Anterior cingulate cortex (tissue), 58 donors: ENCODE data around the gene CASP3.
"Not testable (repeated sequence)": the region's sequence is repeated elsewhere in the genome, so short reads cannot be mapped to it uniquely, and the experiment has no call there.

ENCODE experiments used
- DNase-seq, 58 donors: peaks; one replicate each; lab custom pipeline; 2025; lab: John Stamatoyannopoulos, UW

CASP3 gene

DNA sequence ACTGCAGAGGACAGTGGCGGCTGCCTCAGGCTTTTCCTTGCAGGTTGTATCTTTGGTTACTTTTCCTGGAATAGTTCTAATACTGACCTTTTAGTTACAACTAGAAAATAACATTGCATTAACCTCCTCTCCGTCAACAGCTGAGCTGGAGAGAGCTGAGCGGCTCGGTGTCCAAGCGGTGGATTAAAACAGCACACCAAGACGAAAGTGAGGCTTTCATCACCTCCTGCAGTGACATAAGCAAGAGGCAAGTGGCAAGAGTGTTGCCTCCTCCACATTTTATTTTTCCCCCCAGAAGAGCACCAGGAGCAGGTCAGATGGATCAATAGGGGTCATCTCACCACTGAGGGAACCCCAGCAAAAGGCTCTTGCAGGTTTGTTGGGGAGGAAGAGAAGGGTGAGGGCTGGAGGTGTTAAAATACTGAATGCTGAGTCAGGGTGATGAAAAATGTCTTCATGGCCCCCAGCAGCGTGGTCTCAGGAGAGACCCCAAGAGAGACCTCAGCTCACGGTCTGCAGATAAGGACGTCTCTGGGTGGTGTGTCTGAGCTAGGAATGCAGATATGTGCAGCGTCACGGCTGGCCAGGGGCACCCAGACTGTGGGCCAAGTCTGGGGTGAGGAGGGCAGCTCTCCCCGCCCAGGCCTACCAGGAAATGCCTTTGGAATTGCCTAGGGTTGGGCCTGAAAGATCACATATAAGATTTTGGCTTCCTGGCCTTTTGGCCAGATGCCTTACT is 50.3 kb downstream of the CASP3 start:
- DNase-seq, result no peak

DNA sequence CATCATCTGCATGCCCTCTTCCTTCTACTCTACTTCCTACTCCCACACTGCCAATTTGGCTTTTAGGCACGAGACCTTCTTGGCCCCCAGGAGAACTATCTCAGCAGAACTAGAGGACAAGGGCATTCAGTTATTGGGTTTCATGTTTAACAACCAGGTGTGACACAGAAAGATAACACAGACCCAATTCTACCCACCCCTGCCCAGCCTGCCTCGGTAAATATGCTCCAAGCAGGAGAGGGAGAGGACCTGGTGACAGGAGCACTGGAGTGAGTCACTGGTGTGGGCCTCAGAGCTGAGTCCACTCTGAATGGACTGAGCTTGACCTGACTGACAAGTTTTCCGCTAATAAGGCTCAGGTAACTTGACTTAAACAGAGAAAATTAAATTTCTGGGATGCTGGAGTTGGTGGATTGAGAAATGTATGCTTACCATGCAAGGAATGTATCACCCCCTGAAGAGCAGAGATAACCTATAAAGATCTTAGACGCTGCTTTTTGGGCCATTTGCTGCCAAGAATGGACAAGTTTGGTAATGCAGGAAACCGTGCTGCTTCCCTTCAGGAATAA is 52.5 kb downstream of the CASP3 start:
- no peak for DNase-seq

DNA sequence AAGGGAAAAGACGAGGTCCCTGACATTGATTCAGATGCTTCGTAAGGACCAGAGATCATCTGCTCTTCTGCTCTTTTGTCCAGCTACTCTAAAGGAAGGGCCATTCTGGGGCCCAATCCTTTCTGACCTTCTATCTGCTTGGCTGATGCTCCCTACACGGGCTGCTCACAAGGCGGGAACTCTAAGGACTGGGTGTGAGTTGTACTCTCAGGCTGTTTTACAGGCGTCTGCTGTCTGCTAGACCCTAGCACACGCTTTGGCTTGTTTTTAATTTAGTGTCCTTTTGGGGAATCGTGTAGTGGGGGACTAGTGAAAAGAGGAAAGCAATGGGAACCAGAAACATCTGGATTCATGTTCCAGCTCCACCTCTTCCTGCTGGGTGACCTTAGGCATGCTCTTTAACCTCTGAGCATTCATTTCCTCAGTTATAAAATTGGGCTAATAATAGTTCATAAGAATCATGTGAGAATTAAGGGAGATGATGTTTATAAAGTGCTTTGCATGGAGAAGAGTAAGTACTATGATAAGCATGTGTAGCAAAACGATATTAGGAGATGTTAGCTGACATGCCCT is 53.1 kb downstream of the CASP3 start:
- DNase-seq, result no peak

DNA sequence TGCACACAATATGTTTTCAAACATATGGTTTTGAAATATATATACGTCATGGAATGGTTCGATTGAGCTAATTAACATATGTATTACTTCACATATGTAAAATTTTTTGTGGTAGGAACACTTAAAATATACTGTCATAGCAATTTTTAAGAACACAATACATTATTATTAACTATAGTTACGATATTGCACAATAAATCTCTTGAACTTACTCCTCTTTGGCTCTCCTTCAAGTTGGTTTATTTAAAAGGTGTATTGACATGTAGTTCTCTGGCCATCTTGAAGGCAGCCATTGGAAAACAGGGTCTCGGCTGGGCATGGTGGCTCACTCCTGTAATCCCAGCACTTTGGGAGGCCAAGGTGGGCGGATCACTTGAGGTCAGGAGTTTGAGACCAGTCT is 53.8 kb downstream of the CASP3 start:
- DNase-seq, result no peak

DNA sequence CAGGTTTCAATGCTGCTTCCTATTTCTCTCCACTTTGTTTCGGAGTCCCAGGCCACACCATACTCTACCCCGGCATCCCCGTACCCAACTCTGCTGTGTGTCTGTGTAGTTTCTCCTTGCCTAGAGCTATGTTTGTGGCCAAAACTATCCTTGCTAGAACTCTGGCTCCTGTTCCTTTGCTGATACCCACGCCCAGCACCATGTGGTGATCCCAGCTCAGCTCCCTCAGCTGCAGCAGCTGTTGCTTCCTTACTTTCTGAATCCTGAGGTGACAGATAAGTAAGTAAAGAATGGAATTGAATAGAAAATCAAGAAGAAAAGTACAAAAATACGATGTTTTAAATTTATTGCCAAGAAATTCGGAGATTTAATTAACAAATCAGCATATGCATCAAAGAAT is 55.8 kb downstream of the CASP3 start:
- DNase-seq, result no peak

DNA sequence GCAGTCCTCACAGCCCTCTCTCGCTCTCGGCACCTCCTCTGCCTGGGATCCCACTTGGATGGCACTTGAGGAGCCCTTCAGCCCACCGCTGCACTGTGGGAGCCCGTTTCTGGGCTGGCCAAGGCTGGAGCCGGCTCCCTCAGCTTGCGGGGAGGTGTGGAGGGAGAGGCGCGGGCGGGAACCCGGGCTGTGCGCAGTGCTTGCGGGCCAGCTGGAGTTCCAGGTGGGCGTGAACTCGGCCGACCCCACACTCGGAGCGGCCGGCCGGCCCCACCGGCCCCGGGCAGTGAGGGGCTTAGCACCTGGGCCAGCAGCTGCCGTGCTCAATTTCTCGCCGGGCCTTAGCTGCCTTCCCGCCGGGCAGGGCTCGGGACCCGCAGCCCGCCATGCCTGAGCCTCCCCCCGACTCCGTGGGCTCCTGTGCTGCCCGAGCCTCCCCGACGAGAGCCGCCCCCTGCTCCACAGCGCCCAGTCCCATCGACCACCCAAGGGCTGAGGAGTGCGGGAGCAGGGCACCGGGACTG is 57.4 kb downstream of the CASP3 start:
- not testable (repeated sequence) for DNase-seq

DNA sequence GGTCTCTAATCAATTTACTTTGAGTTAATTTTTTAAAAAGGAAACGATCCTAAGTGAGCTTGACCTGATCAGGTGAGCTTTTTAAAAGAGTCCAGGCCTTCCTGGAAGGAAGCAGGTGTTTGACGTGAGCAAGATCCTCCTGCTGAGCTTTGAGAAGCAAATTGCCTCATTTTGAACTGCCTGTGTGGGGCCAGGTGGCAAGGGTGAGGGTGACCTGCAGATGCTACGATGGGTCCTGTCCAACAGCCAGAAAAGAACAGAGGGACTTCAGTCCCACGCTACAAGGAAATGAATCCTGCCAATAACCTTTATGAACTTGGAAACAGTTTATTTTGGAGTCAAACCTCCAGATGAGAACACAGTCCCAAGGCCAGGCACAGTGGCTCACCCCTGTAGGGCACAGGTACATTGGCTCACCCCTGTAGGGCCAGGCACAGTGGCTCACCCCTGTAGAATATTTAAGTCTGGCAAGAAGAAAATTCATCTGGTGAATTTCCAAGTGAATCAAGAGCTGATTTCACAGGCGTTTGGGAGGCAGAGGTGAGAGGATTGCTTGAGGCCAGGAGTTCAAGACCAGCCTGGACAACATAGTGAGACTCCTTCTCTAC is 58.1 kb downstream of the CASP3 start:
- DNase-seq, result no peak

DNA sequence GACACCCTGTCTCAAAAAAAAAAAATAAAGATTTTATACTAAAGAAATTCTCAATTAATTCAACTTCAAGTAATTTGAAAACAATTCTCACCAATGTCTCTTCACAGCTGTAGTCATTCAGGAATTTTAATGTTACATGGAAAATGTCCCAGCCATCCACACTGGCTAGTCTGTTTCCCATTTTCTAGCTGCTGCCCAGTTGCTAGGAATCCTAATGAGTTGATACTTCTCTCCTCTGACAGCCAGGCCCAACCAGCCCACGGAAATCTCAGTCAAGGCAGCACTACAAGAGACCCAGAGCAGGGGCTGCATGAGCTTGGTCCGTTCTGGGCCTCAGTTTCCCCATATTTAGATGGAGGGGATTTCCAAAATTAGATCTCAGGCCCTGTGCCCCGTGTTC is 59.1 kb downstream of the CASP3 start:
- DNase-seq, result peak in 26 of 58 donors; percentile 1 to 38 (median 14)

DNA sequence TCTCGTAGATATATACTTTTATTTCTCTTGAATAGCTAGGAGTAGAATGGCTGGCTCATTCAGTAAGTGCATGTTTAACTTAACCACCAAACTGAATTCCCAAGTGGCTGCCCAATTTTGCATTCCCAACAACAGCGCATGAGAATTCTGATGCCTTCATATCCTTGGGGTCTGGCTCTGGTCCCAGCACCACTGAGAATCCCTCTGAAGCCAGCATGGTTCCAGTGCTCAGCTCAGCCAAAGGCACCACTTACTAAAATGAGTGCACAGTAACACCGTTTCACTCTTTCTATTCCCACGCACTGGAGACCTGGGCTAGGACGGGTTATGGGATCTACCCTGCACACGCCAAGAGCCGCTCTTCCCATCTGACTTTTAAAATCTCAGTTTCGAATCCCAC is 60.4 kb downstream of the CASP3 start:
- peak in 23 of 58 donors; percentile 1 to 61 (median 12) for DNase-seq

DNA sequence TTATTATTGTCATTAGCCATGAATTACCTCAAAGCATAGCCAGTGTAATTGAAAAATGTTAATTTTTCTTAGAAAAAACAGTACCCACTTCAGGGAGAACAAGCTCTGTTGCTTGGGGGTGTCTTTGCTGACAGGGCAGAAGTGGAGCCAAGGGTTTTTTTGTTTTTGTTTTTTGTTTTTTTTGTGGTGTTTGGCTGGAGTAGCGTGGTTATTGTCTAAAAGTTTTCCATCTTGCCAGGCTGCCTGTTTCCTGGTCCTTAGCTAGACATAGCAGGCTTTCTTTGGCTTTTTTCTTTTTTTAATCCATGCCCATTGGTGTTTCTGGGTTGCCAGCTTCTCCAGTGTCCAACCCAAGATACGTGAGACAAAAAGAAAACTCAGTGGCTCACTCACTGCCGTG is 61.5 kb downstream of the CASP3 start:
- peak in 25 of 58 donors; percentile 3 to 61 (median 13) for DNase-seq

DNA sequence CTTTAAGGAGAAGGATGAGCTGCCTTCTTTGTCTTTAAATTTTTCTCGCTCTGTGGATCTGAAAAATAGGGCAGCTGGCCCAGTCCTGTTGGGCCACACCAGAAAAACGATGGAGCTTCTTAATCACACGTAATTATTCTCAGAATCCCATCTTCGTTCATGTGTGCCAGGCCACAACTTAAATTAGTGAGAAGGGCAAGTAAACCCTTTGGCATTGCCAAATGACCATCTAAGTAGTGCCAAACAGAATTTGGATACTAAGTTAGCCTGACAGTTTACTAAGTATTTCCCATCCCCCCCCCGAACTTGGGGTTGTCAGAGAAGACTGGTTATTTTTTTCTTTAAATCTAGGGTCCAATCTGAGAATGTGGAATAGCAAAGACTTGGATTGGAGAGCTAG is 62.0 kb downstream of the CASP3 start:
- DNase-seq, result no peak

DNA sequence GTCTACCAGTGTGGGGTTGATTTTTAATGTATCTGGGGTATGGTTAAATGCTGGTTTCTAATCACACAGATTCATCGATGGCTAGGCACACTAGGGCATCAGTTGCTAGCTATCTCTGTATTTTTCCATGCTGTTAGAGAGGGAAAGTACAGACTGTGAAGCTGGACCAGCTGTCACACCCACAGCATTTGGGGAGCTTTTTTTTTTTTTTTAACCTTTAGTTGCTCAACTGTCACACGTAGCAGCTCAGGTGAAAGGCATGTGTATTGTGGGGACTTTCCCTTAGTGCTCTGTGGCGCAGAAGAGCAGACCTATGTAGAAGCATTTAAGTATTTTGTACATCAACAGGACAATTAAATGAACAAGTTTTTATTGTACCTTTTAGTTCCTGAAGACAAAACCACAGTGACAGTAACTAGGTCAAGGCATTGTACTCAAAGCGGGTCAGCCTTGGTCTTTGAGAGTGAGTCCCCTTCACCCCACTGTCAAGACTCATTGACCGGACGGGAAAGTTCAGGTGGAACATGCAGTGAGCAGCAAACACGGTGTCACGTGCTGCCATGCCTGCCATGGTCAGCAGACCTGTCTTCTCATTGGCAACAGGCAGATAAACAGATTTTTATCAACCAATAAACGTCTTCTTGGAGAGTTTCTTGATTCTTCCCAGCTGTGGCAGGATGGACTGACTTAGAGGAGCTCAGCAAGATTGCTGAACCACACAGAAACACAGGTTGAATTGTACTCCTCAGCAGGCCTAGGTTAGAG is 65.3 kb downstream of the CASP3 start:
- no peak for DNase-seq
